NCI-H1092 treated with DMSO at 0.1 percent for 48 hours (cell line): ENCODE results near the gene TMEM50B.
"Not testable (repeated sequence)": the region's sequence is repeated elsewhere in the genome, so short reads cannot be mapped to it uniquely, and the experiment has no call there.

Experiments
- DNase-seq: peaks from one replicate; lab custom pipeline; 2025; lab: John Stamatoyannopoulos, UW

TMEM50B gene

DNA sequence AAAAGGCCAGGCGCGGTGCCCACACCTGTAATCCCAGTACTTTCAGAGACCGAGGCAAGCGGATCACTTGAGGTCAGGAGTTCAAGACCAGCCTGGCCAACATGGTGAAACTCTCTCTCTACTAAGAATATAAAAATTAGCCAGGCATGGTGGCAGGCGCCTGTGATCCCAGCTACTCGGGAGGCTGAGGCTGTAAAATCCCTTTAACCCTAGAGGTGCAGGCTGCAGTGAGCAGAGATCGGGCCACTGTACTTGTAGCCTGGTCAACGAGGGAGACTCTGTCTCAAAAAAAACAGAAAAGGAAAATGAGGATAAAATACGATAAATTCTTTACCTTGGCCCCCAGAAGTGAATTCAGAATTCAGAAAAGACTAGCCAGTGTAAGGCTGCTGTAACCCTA, 1.6 kb downstream of the TMEM50B start:
- no peak for DNase-seq

DNA sequence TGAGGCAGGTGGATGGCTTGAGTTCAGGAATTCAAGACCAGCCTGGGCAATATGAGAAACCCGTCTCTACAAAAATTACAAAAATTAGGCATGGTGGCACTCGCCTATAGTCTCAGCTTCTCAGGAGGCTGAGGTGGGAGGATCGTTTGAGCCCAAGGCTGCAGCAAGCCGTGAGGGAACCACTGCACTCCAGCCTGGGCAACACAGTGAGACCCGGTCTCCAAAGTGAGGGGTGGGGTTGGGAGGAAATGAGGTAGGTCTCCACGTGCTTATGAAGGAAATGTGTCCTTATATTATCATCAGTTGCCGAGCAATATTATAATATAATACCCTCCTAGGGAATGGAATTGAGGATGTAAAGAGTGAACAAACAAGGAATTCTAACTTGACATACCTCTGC, 2.7 kb downstream of the TMEM50B start:
- DNase-seq: no peak

- DNase-seq: no peak
These were observed 6.4 kb downstream of the TMEM50B start for GRCh38 chr21:33473344-33473743.

GRCh38 chr21:33470701-33471100, 9.1 kb downstream of the TMEM50B start:
- no peak for DNase-seq

- not testable (repeated sequence) for DNase-seq
These were observed 10.6 kb downstream of the TMEM50B start for GRCh38 chr21:33469183-33469582.

- no peak for DNase-seq
These were observed 18.1 kb downstream of the TMEM50B start for GRCh38 chr21:33461538-33462250.

- no peak for DNase-seq
These were observed 20.9 kb downstream of the TMEM50B start for GRCh38 chr21:33458861-33459260.

DNA sequence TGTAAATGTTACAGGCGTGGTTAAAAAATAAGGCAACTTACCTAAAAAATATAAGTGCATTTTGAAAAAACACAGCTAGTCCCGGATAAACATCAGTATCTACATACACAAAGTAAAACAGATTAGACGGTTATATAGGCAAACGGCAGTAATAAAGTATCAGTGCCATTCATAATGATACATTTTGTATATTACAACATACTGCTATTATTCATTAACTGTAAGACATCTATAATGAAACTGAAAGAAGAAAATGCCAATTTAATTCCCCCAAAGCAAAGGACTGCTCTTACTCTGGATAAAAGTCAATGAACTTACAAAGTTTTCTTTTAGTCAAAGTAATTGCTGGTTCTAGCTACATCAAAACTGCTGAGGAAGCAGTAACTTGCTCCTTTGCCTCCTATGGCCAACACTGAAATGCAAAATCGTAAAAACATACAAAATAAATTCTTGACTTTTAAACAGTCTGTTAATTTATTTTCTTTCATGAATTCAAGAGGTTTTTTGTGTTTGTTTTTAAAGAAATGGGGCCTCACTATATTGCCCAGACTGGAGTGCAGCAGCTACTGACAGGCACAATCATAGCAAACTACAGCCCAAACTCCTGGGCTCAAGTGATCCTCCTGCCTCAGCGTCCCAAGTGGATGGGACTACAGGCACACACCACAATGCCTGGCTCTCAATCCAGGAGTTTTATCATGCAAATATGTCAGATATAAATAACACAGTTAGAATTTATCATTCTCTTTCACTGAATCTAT, 23.9 kb downstream of the TMEM50B start:
- DNase-seq: no peak

GRCh38 chr21:33452362-33452761, 27.4 kb downstream of the TMEM50B start:
- no peak for DNase-seq

- DNase-seq: no peak
These were observed 28.1 kb downstream of the TMEM50B start for GRCh38 chr21:33451634-33452071.

- no peak for DNase-seq
These were observed 30.2 kb downstream of the TMEM50B start for GRCh38 chr21:33449616-33450015.

GRCh38 chr21:33446620-33447019, 33.2 kb downstream of the TMEM50B start:
- not testable (repeated sequence) for DNase-seq

DNA sequence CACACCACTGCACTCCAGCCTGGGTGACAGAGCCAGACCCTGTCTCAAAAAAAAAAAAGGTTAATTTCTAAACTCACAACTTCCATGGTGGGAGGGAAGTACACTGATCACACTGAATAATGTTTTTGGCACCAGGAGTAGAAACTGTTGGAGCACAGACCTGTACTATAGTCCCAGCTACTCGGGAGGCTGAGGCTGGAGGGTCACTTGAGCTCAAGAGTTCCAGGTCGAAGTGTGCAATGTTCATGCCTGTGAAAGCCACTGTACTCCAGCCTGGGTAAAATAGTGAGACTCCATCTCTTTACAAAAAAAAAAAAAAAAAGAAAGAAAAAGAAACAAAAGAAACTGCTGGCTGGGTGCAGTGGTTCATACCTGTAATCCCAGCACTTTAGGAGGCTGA, 35.3 kb downstream of the TMEM50B start:
- no peak for DNase-seq

GRCh38 chr21:33443194-33443593, 36.6 kb downstream of the TMEM50B start:
- DNase-seq: no peak

GRCh38 chr21:33441489-33442477, 38.0 kb downstream of the TMEM50B start:
- DNase-seq: peak; percentile 66

DNA sequence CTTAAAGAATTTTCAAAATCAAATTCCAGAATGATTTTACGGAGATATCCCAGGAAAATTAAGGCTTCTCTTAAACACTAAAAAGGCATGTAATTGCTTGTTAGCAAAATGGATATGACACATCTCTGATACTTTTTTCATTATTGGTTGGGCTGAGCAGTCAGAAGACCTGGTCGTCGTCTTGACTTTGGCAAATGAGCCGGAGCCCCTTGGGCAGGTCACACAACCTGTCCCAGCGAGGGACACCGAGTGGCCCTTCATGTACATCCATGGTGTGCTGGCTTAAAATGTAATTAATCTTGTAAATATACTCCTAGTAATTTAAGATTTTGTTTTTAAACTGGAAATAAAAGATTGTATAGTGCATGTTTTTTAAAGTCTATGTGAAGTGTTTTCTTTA, 42.6 kb downstream of the TMEM50B start:
- no peak for DNase-seq

- DNase-seq: no peak
These were observed 44.9 kb downstream of the TMEM50B start for GRCh38 chr21:33434770-33435360.

DNA sequence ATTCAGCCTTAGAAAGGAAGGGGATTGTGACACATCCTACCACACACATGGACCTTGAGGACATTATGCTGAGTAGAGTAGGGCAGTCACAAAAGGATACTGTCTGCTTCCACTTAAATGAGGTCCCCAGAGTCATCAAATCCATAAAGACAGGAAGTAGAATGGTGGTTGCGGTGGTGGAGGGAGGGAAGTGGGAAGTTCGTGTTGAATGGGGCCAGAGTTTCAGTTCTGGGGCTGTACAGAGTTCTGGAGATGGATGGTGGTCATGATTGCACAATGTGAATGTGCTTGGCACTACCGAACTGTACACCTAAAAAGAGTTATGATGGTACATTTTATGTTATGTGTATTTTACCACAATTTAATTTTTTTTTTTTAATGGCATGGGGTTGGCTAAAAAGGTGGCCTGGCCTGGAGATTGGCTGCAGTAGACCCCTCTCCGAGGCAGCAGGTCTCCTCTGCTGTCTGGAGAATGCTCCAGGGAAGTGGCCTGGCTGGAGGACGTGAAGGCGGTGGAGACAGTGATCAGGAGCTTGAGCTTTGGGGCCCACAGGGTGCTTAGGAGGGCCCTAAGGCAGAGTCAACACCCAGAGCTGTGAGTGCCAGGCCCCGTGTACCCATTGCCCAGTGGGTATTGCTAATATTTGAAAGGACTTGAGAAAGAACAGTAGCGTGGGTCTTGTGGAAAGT, 46.2 kb downstream of the TMEM50B start:
- no peak for DNase-seq

DNA sequence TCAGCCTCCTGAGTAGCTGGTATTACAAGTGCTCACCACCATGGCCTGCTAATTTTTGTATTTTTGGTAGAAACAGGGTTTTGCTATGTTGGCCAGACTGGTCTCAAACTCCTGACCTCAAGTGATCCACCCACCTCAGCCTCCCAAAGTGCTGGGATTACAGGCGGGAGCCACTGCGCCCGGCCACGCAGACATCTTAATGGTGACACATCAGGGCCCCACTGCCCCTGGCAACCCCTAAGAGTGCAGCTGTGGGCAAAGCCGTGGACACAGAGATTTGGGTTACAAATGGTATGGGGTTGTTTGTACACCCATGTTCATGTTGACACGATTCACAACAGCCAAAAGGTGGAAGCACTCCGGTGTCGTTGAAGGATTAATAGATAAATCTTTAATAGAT, 46.8 kb downstream of the TMEM50B start:
- DNase-seq: no peak

GRCh38 chr21:33432496-33432895, 47.3 kb downstream of the TMEM50B start:
- no peak for DNase-seq

- DNase-seq: no peak
These were observed 48.9 kb downstream of the TMEM50B start for GRCh38 chr21:33430858-33431257.
